OCI-LY7 (cell line): Measurements from ENCODE around the gene ACIN1. TPM values are rescaled to one million over a fixed set of nuclear protein-coding genes. Genes with fewer than 3 reads are reported as not detected.

ENCODE experiments used
- BruUV-seq: library from RNA; stranded (reverse); fragments of 400-500 nt; replicated peaks from 2 replicates; lab custom pipeline; 2021; lab: Mats Ljungman, UMichigan
- CTCF ChIA-PET: fragments of 300-600 bp; sonication (Branson Sonifier 250); formaldehyde crosslinking; loops from one replicate; lab custom pipeline; 2022; ENCODE audit warnings: antibody characterized with exemption; ENCODE audit not compliant: unreplicated experiment; lab: Charles Lee
- POLR2A ChIA-PET: fragments of 300-600 bp; sonication (Branson Sonifier 250); formaldehyde crosslinking; loops from one replicate; lab custom pipeline; 2022; ENCODE audit warnings: antibody characterized with exemption; lab: Charles Lee
- DNase-seq: peaks from one replicate; pipeline ENCODE4 v3.0.0-alpha.2; 2015; ENCODE audit warnings: low spot score
- H2AFZ ChIP-seq: fragments of 200-600 bp; sonication (generic), shearing (Covaris generic); 2 replicates; pipeline ENCODE4 v1.6.1; 2014; ENCODE audit warnings: mild to moderate bottlenecking, antibody characterized with exemption, low read length, moderate library complexity
- H3K27ac ChIP-seq: fragments of 200-600 bp; sonication (generic); 2 replicates; pipeline ENCODE4 v1.5.1; 2014; ENCODE audit warnings: mixed run types, low read depth, mild to moderate bottlenecking, moderate library complexity, low read length, inconsistent platforms; ENCODE audit not compliant: poor library complexity, severe bottlenecking
- H3K36me3 ChIP-seq: fragments of 200-600 bp; sonication (generic); 2 replicates; pipeline ENCODE4 v1.6.1; 2014; ENCODE audit warnings: mild to moderate bottlenecking, antibody characterized with exemption, low read length, moderate library complexity, mixed read lengths; ENCODE audit not compliant: insufficient read depth
- H3K4me1 ChIP-seq: fragments of 200-600 bp; sonication (generic); 2 replicates; pipeline ENCODE4 v1.5.1; 2014; ENCODE audit warnings: mild to moderate bottlenecking, low read length; ENCODE audit not compliant: insufficient read depth, poor library complexity, severe bottlenecking
- H3K4me2 ChIP-seq: fragments of 200-600 bp; sonication (generic); 2 replicates; pipeline ENCODE4 v1.6.1; 2014; ENCODE audit warnings: mild to moderate bottlenecking, low read length
- H3K4me3 ChIP-seq: fragments of 200-600 bp; sonication (generic); 2 replicates; pipeline ENCODE4 v1.5.1; 2014; ENCODE audit warnings: mild to moderate bottlenecking, low read depth, low read length; ENCODE audit not compliant: poor library complexity, severe bottlenecking
- H3K79me2 ChIP-seq: fragments of 200-600 bp; sonication (generic); 2 replicates; pipeline ENCODE4 v1.6.1; 2016; ENCODE audit warnings: low read depth, mild to moderate bottlenecking, low read length, moderate library complexity, mixed read lengths; ENCODE audit not compliant: insufficient read depth
- H3K9me2 ChIP-seq: fragments of 200-600 bp; sonication (generic); 2 replicates; pipeline ENCODE4 v1.6.1; 2016; ENCODE audit warnings: mild to moderate bottlenecking, low read length, mixed read lengths; ENCODE audit not compliant: insufficient read depth
- H3K9me3 ChIP-seq: fragments of 200-600 bp; sonication (generic); 2 replicates; pipeline ENCODE4 v1.6.1; 2014; ENCODE audit warnings: mild to moderate bottlenecking, mixed run types, low read length, mixed read lengths
- H4K20me1 ChIP-seq: fragments of 200-600 bp; sonication (generic); 2 replicates; pipeline ENCODE4 v1.6.1; 2014; ENCODE audit warnings: mild to moderate bottlenecking, antibody characterized with exemption, low read length, moderate library complexity, mixed read lengths; ENCODE audit not compliant: insufficient read depth
- EZH2phosphoT487 ChIP-seq: fragments of 200-600 bp; sonication (generic); IDR thresholded peaks from 2 replicates; pipeline ENCODE4 v1.6.1; 2018; ENCODE audit warnings: low read depth, borderline replicate concordance, mild to moderate bottlenecking, mixed run types, antibody characterized with exemption, low read length, moderate library complexity, mixed read lengths
- intact Hi-C: fragments of 100-400 bp; cut with micrococcal nuclease; formaldehyde crosslinking; loops from one replicate; pipeline ENCODE4 v1.10.0; 2022; ENCODE audit not compliant: unreplicated experiment
- total RNA-seq, 2 experiments: library from RNA; depleted of rRNA in 1 of 2; stranded (reverse); fragments of >200 nt in 1 of 2; shearing (Covaris generic) in 1 of 2; gene quantifications; 2 replicates each; pipeline ENCODE4 v1.2.3, GENCODE V29; 2014 to 2022
- TF ChIP-seq, protein P1 (sequence below): fragments of 200-600 bp; sonication (generic); conservative IDR thresholded peaks from 2 replicates; pipeline ENCODE4 v1.5.1; 2014; ENCODE audit warnings: mild to moderate bottlenecking, antibody characterized with exemption, low read length, moderate library complexity, mixed read lengths

The ACIN1 gene
- total RNA-seq, 2 experiments from 2014 or later = 107 to 206 TPM

DNA sequence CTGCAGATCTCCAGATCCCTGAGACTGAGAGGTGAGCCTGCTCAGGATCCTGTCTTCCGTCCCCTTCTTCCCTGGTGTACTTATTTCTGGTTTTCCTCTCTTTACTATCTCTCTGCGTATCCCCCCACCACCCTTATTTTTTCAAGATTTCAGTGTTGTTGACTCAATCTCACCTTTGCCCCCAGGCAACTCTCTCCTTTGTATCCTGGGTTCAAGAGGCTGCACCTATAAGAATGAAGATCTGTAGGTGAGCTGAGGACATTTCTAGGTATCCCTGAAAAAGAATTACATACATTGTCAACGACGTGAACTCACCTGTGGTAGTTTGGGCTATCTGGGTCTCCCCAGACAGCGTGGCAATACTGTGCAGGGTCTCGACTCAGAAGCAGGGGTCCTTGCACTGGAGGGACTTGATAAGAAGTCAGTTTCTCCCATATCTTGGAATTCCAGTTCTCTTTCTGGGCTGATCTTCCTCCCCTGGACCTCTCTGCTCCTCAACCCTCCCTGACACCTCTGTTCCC is 9.2 kb upstream of the ACIN1 start:
- no peaks in the 10 kb centered on the region for H4K20me1 ChIP-seq
- H3K36me3 ChIP-seq = peaks cover 2% of the 10 kb centered on the region
- POLR2A ChIA-PET = interaction anchor here (0.7 kb wide), 1 partner anchor 493 kb away, joined by 3 read pairs; no protein-coding TSS in a partner anchor
- DNase-seq = no peak
- intact Hi-C loops = no loop called here
- TF ChIP-seq, protein P1, sequence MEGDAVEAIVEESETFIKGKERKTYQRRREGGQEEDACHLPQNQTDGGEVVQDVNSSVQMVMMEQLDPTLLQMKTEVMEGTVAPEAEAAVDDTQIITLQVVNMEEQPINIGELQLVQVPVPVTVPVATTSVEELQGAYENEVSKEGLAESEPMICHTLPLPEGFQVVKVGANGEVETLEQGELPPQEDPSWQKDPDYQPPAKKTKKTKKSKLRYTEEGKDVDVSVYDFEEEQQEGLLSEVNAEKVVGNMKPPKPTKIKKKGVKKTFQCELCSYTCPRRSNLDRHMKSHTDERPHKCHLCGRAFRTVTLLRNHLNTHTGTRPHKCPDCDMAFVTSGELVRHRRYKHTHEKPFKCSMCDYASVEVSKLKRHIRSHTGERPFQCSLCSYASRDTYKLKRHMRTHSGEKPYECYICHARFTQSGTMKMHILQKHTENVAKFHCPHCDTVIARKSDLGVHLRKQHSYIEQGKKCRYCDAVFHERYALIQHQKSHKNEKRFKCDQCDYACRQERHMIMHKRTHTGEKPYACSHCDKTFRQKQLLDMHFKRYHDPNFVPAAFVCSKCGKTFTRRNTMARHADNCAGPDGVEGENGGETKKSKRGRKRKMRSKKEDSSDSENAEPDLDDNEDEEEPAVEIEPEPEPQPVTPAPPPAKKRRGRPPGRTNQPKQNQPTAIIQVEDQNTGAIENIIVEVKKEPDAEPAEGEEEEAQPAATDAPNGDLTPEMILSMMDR = no peak
- TF ChIP-seq EZH2phosphoT487 = no peak
- no peaks in the 10 kb centered on the region for H3K9me3 ChIP-seq
- H2AFZ ChIP-seq = no peak overlapping the region
- BruUV-seq = no TSS peak
- no peak overlapping the region for H3K4me2 ChIP-seq
- CTCF ChIA-PET = no interaction called here
- no peaks in the 10 kb centered on the region for H3K4me1 ChIP-seq
- no peaks in the 10 kb centered on the region for H3K9me2 ChIP-seq
- H3K27ac ChIP-seq = no peak overlapping the region
- H3K4me3 ChIP-seq = no peak overlapping the region
- H3K79me2 ChIP-seq = no peaks in the 10 kb centered on the region

DNA sequence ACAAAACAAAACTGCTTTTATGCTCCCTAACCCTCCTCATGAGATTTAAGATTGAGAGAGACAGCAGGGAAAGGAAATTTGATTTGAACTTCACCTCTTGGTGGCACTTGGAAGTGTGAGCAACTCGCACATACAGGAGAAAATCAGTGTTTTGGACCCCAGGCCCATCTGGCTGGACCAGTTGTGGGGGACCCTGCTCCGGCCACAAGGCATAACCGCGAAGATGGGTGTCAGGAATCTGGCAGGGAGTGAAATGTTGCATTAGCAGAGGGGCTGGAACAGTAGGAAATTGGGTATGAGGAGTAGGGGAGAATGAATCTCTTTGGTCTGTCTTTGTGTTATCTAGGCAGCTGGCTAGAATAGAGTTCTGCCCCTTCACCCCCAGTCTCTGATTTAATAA is 8.6 kb upstream of the ACIN1 start:
- H3K36me3 ChIP-seq = peaks cover 8% of the 10 kb centered on the region
- intact Hi-C loops = no loop called here
- H3K4me1 ChIP-seq = no peaks in the 10 kb centered on the region
- H3K4me3 ChIP-seq = no peak overlapping the region
- no peaks in the 10 kb centered on the region for H3K9me2 ChIP-seq
- no peak for TF ChIP-seq EZH2phosphoT487
- TF ChIP-seq, protein P1 = no peak
- POLR2A ChIA-PET = no interaction called here
- no TSS peak for BruUV-seq
- no peaks in the 10 kb centered on the region for H3K79me2 ChIP-seq
- H4K20me1 ChIP-seq = no peaks in the 10 kb centered on the region
- no peak overlapping the region for H3K4me2 ChIP-seq
- no peak overlapping the region for H3K27ac ChIP-seq
- no peak for DNase-seq
- no peaks in the 10 kb centered on the region for H3K9me3 ChIP-seq
- H2AFZ ChIP-seq = no peak overlapping the region
- CTCF ChIA-PET = no interaction called here

DNA sequence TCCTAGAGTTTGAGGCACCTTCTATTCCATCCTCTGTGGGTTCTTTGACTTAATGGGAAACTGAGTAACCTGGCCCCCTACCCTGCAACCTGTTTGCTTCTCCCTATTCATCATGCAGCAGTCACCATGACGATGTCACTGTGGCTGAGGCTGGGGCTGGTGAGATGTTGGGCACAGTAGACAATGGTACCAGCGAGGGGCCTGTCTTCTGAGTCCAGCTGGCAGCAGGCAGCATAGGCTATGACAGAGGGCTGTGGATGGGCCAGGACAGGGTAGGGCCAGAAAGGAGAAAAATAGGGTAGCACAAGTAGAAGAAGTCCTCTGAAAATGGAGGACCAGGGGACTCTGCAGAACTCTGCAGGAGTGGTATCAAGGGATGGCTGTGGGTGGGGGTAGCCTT is 7.9 kb upstream of the ACIN1 start:
- no TSS peak for BruUV-seq
- POLR2A ChIA-PET = no interaction called here
- Histone ChIP-seq H3K4me3 (no peak overlapping the region), H3K79me2 (peaks cover 1% of the 10 kb centered on the region; the same call in 1 of the 2 replicates), H2AFZ (no peak overlapping the region), H3K9me3 (no peaks in the 10 kb centered on the region), H3K36me3 (peaks cover 16% of the 10 kb centered on the region), H3K27ac (no peak overlapping the region), H3K4me1 (no peaks in the 10 kb centered on the region), H3K9me2 (no peaks in the 10 kb centered on the region), H4K20me1 (0 out of 2 replicates have a peak, but pooled peaks cover 4% of the 10 kb centered on the region), H3K4me2 (no peak overlapping the region)
- TF ChIP-seq, protein P1 = no peak
- no peak for TF ChIP-seq EZH2phosphoT487
- intact Hi-C loops = no loop called here
- CTCF ChIA-PET = interaction anchor here (0.5 kb wide), 1 partner anchor 158 kb away, joined by 3 read pairs; no protein-coding TSS in a partner anchor
- DNase-seq = no peak
